ENCODE results near the gene WAPL. TPM values are rescaled to one million over a fixed set of nuclear protein-coding genes. Genes with fewer than 3 reads are reported as not detected.

WAPL gene
- total and polyA plus RNA-seq, 8 donors, result 7.1 to 22.0 (median 12.4) TPM

DNA sequence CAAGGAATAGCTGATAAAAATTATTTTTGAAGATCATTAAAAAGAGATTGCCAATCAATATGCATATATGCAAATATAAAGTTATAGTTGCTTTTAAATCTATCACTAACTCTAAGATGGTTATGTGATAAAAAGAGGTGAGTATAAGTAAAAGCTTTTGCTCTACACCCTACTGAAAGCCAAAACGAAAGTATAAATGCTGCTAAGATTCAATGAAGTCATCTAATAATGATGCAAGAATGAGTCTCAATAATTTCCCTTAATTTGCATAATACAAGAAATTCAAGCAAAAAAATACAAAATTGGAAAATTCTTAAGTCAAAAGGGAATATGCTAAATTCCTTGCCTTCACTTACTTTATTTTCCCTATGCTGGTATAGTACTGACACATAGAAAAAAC lies 75.2 kb downstream of the WAPL start:
- no peak for DNase-seq
- H3K27ac ChIP-seq, result peak overlapping the region in 1 of 4 donors; percentile 12
- H3K4me1 ChIP-seq, result peaks cover 6 to 18% (median 11%) of the 10 kb centered on the region in 3 donors
- H3K36me3 ChIP-seq, result peaks cover 0 to 31% (median 5%) of the 10 kb centered on the region in 3 donors
- 85 to 92% methylated on average over 1 of the region's 1 CpG for WGBS, 2 donors
- intact Hi-C loops (cut with DNase I), result no loop called here
- H3K4me3 ChIP-seq, result no peak overlapping the region
- FAIRE-seq, result no peak
- H3K9me3 ChIP-seq, result no peaks in the 10 kb centered on the region
- TF ChIP-seq, protein P1, sequence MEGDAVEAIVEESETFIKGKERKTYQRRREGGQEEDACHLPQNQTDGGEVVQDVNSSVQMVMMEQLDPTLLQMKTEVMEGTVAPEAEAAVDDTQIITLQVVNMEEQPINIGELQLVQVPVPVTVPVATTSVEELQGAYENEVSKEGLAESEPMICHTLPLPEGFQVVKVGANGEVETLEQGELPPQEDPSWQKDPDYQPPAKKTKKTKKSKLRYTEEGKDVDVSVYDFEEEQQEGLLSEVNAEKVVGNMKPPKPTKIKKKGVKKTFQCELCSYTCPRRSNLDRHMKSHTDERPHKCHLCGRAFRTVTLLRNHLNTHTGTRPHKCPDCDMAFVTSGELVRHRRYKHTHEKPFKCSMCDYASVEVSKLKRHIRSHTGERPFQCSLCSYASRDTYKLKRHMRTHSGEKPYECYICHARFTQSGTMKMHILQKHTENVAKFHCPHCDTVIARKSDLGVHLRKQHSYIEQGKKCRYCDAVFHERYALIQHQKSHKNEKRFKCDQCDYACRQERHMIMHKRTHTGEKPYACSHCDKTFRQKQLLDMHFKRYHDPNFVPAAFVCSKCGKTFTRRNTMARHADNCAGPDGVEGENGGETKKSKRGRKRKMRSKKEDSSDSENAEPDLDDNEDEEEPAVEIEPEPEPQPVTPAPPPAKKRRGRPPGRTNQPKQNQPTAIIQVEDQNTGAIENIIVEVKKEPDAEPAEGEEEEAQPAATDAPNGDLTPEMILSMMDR (IDR thresholded peaks at IDR 0.05), result no peak
- ATAC-seq, result peak in 1 of 4 donors; percentile 13
- no peaks in the 10 kb centered on the region for H3K27me3 ChIP-seq

DNA sequence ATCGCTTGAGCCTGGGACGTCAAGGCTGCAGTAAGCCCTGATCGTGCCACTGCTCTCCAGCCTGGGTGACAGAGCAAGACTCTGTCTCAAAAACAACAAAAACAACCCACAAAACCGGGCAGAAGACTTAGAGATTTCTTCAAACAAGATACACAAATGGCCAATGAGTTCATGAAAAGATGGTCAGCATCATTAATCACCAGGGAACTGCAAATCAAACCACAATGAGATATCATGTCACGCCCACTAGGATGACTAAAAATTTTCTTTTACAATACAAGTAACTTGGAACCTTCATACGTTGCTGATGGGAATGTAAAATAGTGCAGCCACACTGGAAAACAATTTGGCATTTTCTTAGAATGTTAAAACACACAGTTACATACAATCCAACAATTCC lies 77.7 kb downstream of the WAPL start:
- H3K36me3 ChIP-seq, result peaks cover 0 to 20% (median 5%) of the 10 kb centered on the region in 3 donors
- H3K9me3 ChIP-seq, result no peaks in the 10 kb centered on the region
- TF ChIP-seq, protein P1 (IDR thresholded peaks at IDR 0.05), result no peak
- no peak for ATAC-seq
- H3K4me3 ChIP-seq, result no peak overlapping the region
- no peaks in the 10 kb centered on the region for H3K27me3 ChIP-seq
- 74 to 79% methylated on average over 6 of the region's 6 CpGs for WGBS, 2 donors
- intact Hi-C loops (cut with DNase I), result no loop called here
- H3K4me1 ChIP-seq, result peaks cover 6 to 24% (median 16%) of the 10 kb centered on the region in 3 donors
- no peak for FAIRE-seq
- DNase-seq, result no peak
- no peak overlapping the region for H3K27ac ChIP-seq

DNA sequence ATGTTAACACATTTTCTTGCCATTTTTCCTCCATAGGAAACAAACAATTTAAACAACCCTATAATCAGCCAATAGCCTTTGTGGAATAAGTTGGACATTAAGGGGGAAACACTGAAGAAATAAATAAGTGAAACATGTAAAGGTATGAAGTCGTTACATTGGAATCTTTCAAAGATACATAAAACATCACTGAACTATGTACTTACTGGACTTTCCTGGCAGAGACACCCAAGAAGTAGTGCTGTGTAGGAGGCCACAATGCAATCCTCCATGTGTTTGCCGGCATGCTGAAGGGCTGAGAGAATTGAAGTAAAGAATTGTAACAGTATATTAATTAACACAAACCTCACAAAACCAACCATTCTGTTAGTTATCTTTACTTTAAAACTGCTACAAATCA lies 78.5 kb downstream of the WAPL start:
- DNase-seq (no peak), ATAC-seq (no peak), FAIRE-seq (no peak)
- Histone ChIP-seq H3K9me3 (no peaks in the 10 kb centered on the region), H3K27ac (no peak overlapping the region), H3K36me3 (peaks cover 0 to 20% (median 5%) of the 10 kb centered on the region in 3 donors), H3K4me3 (no peak overlapping the region), H3K27me3 (no peaks in the 10 kb centered on the region), H3K4me1 (peaks cover 9 to 31% (median 23%) of the 10 kb centered on the region in 3 donors)
- WGBS, 2 donors, result 84 to 87% methylated on average over 2 of the region's 2 CpGs
- TF ChIP-seq, protein P1 (IDR thresholded peaks at IDR 0.05), result no peak
- intact Hi-C loops (cut with DNase I), result no loop called here

DNA sequence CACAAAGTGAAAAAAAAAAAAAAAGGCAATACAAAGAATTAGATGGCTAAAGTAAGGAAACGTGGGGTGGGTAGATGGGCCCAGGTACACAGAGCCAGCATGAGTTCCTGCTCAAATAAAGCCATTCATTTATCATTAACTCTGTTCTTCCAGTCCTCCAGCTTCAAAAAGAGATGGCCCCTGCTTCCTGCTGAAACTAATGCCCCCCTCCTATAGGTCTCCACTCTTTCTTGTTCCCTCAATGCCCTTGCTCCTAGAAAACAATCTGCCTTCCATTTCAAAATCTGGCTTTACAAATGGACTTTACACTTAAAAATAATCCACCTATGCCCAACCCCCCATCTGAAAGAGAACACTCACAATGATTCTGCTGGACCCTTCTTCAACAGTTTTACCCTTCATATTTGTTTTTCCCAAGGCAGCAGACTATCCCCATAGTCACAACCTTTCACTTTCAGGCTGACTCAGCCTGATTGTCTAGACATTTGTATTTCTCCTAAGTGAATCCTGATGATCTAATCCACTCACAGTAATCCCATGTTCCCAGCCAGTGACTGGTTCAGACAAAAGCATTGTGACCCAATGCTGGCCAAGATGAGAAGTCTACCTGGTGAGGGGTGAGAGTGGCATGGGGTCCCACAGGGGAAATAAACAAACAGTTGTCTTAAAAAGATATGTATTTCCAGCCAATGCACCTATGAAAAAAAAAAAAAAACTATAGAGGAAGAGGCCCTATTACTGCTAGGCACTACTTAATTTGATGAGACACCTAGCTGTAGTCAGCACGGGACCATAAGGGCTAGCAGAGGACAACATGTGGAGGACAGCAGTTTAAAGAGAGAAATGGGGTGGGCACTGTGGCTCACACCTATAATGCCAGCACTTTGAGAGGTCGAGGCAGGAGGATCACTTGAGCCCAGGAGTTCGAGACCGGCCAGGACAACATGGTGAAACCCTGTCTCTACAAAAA lies 80.4 kb downstream of the WAPL start:
- intact Hi-C loops (cut with DNase I), result no loop called here
- Histone ChIP-seq H3K4me1 (peaks cover 13 to 32% (median 31%) of the 10 kb centered on the region in 3 donors), H3K27ac (peak overlapping the region in 2 of 4 donors; percentile 52 to 61), H3K9me3 (no peaks in the 10 kb centered on the region), H3K4me3 (no peak overlapping the region), H3K27me3 (no peaks in the 10 kb centered on the region), H3K36me3 (peaks cover 0 to 20% (median 5%) of the 10 kb centered on the region in 3 donors)
- FAIRE-seq (no peak), DNase-seq (no peak), ATAC-seq (peak in 2 of 4 donors; percentile 49 to 60)
- TF ChIP-seq, protein P1 (IDR thresholded peaks at IDR 0.05), result no peak
- 85 to 93% methylated on average over 5 of the region's 5 CpGs for WGBS, 2 donors
